Uterus (tissue), 2 donors: ENCODE data around the gene FILIP1.

ENCODE experiments used
- POLR2A ChIP-seq, 2 donors: fragments of 450-650 bp; IDR thresholded peaks; one replicate each; pipeline ENCODE4 v1.6.1; 2016; ENCODE audit warnings: antibody characterized with exemption in 2 of 2, mild to moderate bottlenecking in 1 of 2, moderate library complexity in 1 of 2
- TF ChIP-seq, protein P1 (sequence below), 4 experiments: fragments of 200-600 bp in 2 of 4; fragments of 450-650 bp in 2 of 4; sonication (generic) in 2 of 4; IDR thresholded peaks; one replicate each; pipeline ENCODE4 v1.5.1; 2016 to 2019; ENCODE audit warnings: antibody characterized with exemption in 4 of 4, mild to moderate bottlenecking in 2 of 4, moderate library complexity in 1 of 4

DNA sequence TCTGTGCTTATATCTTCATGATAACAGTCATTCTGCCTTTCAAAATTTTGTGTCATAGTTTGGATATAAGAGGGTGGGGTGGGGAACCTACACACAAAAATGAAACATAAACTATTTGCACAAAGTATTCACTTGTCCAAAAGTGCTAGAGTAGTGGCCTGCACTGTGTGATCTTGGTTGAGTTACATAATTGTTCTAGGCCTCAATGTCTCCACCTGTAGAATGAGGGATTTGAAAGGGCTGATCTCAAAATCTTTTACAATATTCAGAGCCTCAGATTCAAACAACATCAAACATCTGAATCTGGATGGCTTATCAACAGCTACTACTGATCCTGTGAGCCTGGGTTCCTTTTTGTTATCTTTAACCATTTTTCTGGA lies 144.7 kb downstream of the FILIP1 start:
- TF ChIP-seq, protein P1, sequence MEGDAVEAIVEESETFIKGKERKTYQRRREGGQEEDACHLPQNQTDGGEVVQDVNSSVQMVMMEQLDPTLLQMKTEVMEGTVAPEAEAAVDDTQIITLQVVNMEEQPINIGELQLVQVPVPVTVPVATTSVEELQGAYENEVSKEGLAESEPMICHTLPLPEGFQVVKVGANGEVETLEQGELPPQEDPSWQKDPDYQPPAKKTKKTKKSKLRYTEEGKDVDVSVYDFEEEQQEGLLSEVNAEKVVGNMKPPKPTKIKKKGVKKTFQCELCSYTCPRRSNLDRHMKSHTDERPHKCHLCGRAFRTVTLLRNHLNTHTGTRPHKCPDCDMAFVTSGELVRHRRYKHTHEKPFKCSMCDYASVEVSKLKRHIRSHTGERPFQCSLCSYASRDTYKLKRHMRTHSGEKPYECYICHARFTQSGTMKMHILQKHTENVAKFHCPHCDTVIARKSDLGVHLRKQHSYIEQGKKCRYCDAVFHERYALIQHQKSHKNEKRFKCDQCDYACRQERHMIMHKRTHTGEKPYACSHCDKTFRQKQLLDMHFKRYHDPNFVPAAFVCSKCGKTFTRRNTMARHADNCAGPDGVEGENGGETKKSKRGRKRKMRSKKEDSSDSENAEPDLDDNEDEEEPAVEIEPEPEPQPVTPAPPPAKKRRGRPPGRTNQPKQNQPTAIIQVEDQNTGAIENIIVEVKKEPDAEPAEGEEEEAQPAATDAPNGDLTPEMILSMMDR (IDR thresholded peaks at IDR 0.05), result no peak
- no peak for TF ChIP-seq POLR2A (IDR thresholded peaks at IDR 0.05)
